ENCODE results near the gene KRT78. TPM values are rescaled to one million over a fixed set of nuclear protein-coding genes. Genes with fewer than 3 reads are reported as not detected.

Gene KRT78
- total RNA-seq, 1 donor from 2014 or later = not detected

GRCh38 chr12:52831251-52831650 lies 17.5 kb downstream of the KRT78 start:
- no peak overlapping the region for H3K27ac Mint-ChIP-seq
- peaks cover 8% of the 10 kb centered on the region for H3K4me1 Mint-ChIP-seq
- no peaks in the 10 kb centered on the region for H3K9me3 Mint-ChIP-seq
- H3K36me3 Mint-ChIP-seq = no peaks in the 10 kb centered on the region
- peaks cover 12% of the 10 kb centered on the region for H3K27me3 Mint-ChIP-seq (ENCODE audit: low read depth)
- no peak overlapping the region for H3K4me3 Mint-ChIP-seq
- TF ChIP-seq CTCF (IDR thresholded peaks at IDR 0.05; ENCODE audit: unreplicated experiment) = no peak
- DNase-seq (ENCODE audit: low spot score in 2 of 2, unreplicated experiment in 2 of 2) = no peak

- no peak for DNase-seq (ENCODE audit: low spot score in 2 of 2, unreplicated experiment in 2 of 2)
- no peak for TF ChIP-seq CTCF (IDR thresholded peaks at IDR 0.05; ENCODE audit: unreplicated experiment)
- H3K27me3 Mint-ChIP-seq (ENCODE audit: low read depth) = peaks cover 10% of the 10 kb centered on the region
Observed at GRCh38 chr12:52829986-52830770, 18.6 kb downstream of the KRT78 start.

GRCh38 chr12:52828591-52829021 lies 20.2 kb downstream of the KRT78 start:
- DNase-seq (ENCODE audit: low spot score in 2 of 2, unreplicated experiment in 2 of 2) = no peak
- TF ChIP-seq CTCF (IDR thresholded peaks at IDR 0.05; ENCODE audit: unreplicated experiment) = no peak
- no peak overlapping the region for H3K4me3 Mint-ChIP-seq
- peaks cover 4% of the 10 kb centered on the region for H3K4me1 Mint-ChIP-seq
- H3K27me3 Mint-ChIP-seq (ENCODE audit: low read depth) = peaks cover 10% of the 10 kb centered on the region
- H3K36me3 Mint-ChIP-seq = no peaks in the 10 kb centered on the region
- no peaks in the 10 kb centered on the region for H3K9me3 Mint-ChIP-seq
- H3K27ac Mint-ChIP-seq = no peak overlapping the region

More at GRCh38 chr12:52829986-52830770, 18.6 kb downstream of the KRT78 start:
- Mint-ChIP-seq H3K4me3 (no peak overlapping the region), H3K36me3 (no peaks in the 10 kb centered on the region), H3K27ac (no peak overlapping the region), H3K9me3 (no peaks in the 10 kb centered on the region), H3K4me1 (peaks cover 4% of the 10 kb centered on the region)

DNA sequence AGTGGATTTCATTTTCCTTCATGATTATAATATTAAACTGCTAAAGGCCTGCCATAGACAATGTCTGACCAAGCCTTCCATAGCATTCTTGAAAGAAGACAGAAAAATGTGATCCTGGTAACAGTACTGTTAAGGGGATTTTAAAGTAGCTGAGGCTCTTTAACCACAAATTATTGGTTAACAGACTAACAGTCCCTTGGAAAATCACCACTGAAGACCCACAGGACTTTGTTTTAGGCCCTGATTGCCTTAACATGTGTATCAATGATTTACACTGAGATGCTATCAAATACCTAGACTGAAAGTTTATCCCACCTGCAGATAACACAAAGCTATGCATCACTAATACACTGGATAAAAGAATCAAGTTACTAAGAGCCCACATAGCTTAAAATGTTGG lies 20.6 kb downstream of the KRT78 start:
- no peak for TF ChIP-seq CTCF (IDR thresholded peaks at IDR 0.05; ENCODE audit: unreplicated experiment)
- Mint-ChIP-seq H3K27me3 (ENCODE audit: low read depth) (peaks cover 10% of the 10 kb centered on the region), H3K27ac (no peak overlapping the region), H3K4me1 (peaks cover 4% of the 10 kb centered on the region), H3K4me3 (no peak overlapping the region), H3K9me3 (no peaks in the 10 kb centered on the region), H3K36me3 (no peaks in the 10 kb centered on the region)
- DNase-seq (ENCODE audit: low spot score in 2 of 2, unreplicated experiment in 2 of 2) = no peak

DNA sequence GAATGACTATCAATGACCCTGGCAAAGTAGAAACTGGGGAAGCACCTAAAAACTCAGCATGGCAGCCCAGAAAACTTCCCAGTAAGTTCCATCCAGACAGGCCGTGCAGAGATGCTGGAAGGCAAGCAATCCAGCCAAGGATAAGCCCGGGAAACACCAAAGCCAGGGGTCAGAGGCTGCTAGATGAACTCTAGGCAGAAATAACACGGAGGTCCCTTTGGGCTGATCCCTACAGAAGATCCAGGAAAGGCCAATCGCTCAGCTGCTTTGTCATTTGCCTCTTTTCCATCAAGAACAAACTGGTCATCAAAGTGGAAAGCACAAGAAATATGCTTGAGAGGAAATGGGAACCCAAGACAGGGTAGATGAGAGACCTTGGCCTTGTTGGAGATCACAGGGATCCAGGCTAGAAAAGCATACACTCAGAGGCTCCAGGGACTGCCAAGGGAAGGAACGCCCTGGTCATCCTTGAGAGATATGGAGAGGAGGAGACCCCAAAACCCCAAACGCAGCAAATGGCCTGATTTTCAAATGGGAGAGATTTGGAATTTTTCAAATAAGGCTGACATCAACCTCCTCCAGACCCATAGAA lies 21.2 kb downstream of the KRT78 start:
- Mint-ChIP-seq H3K4me3 (no peak overlapping the region), H3K9me3 (no peaks in the 10 kb centered on the region), H3K36me3 (no peaks in the 10 kb centered on the region), H3K27me3 (ENCODE audit: low read depth) (peaks cover 10% of the 10 kb centered on the region), H3K27ac (no peak overlapping the region), H3K4me1 (peaks cover 4% of the 10 kb centered on the region)
- DNase-seq (ENCODE audit: low spot score in 2 of 2, unreplicated experiment in 2 of 2) = no peak
- no peak for TF ChIP-seq CTCF (IDR thresholded peaks at IDR 0.05; ENCODE audit: unreplicated experiment)
